ENCODE results near the gene PRR4.

DNA sequence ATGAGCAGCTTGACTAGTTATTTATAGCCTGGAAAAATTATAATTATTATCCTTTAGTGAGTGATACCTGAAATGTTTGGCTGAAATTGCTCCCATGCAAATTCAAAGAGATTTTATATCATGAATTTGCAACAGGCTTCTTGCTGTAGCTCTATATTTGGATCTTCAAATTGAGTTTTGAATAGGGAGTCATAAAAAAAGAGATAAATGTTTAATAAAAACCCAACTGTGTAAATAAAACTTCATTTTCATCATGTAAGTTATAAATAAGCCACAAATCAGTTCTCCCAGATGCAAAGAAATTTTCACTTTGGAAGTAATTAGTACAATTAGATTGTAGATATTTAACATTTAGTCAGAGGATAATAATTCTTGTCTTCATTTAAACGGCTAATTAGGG, 42.1 kb downstream of the PRR4 start, which contains the start of gene TAS2R8:
- TF ChIP-seq, protein P1, sequence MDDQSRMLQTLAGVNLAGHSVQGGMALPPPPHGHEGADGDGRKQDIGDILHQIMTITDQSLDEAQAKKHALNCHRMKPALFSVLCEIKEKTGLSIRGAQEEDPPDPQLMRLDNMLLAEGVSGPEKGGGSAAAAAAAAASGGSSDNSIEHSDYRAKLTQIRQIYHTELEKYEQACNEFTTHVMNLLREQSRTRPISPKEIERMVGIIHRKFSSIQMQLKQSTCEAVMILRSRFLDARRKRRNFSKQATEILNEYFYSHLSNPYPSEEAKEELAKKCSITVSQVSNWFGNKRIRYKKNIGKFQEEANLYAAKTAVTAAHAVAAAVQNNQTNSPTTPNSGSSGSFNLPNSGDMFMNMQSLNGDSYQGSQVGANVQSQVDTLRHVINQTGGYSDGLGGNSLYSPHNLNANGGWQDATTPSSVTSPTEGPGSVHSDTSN (IDR thresholded peaks at IDR 0.05): no peak
- TF ChIP-seq, protein P2, sequence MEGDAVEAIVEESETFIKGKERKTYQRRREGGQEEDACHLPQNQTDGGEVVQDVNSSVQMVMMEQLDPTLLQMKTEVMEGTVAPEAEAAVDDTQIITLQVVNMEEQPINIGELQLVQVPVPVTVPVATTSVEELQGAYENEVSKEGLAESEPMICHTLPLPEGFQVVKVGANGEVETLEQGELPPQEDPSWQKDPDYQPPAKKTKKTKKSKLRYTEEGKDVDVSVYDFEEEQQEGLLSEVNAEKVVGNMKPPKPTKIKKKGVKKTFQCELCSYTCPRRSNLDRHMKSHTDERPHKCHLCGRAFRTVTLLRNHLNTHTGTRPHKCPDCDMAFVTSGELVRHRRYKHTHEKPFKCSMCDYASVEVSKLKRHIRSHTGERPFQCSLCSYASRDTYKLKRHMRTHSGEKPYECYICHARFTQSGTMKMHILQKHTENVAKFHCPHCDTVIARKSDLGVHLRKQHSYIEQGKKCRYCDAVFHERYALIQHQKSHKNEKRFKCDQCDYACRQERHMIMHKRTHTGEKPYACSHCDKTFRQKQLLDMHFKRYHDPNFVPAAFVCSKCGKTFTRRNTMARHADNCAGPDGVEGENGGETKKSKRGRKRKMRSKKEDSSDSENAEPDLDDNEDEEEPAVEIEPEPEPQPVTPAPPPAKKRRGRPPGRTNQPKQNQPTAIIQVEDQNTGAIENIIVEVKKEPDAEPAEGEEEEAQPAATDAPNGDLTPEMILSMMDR (IDR thresholded peaks at IDR 0.05): no peak
- TF ChIP-seq MAFK (IDR thresholded peaks at IDR 0.05; ENCODE audit: partially characterized antibody): no peak
- TF ChIP-seq EP300 (IDR thresholded peaks at IDR 0.05): no peak
- TF ChIP-seq RFX5 (IDR thresholded peaks at IDR 0.05): no peak
- no peak for TF ChIP-seq BHLHE40 (IDR thresholded peaks at IDR 0.05; ENCODE audit: low read depth, low read length)
- no peak for TF ChIP-seq ZFP36 (IDR thresholded peaks at IDR 0.05; ENCODE audit: borderline replicate concordance, partially characterized antibody)
- no peak for TF ChIP-seq RAD21 (conservative IDR thresholded peaks at IDR 0.05 in 1 of 2, IDR thresholded peaks at IDR 0.05 in 1 of 2)
- no peak for TF ChIP-seq POLR2A (IDR thresholded peaks at IDR 0.05; ENCODE audit: low read length)
- no peak for TF ChIP-seq NFE2L2 (conservative IDR thresholded peaks at IDR 0.05; ENCODE audit: low read length)
- TF ChIP-seq POLR2AphosphoS2 (conservative IDR thresholded peaks at IDR 0.05; ENCODE audit: low read length): no peak
- no peak for TF ChIP-seq CEBPB (IDR thresholded peaks at IDR 0.05)
- no peak for TF ChIP-seq SMC3 (IDR thresholded peaks at IDR 0.05)

Data from A549 (cell line).